Smooth muscle cell (in vitro differentiated cells): ENCODE results near the gene NOL8. TPM values are rescaled to one million over a fixed set of nuclear protein-coding genes. Genes with fewer than 3 reads are reported as not detected.
A peak's percentile ranks its signal among the peaks of the same experiment; 100 is the strongest.

Experiments used
- DNase-seq: peaks from one replicate; lab custom pipeline; 2025; ENCODE audit not compliant: unreplicated experiment; lab: John Stamatoyannopoulos, UW
- H2AFZ ChIP-seq: fragments of 200-600 bp; sonication (generic); 2 replicates; pipeline ENCODE4 v1.6.0; 2016; ENCODE audit warnings: antibody characterized with exemption, low read depth, mild to moderate bottlenecking
- H3F3A ChIP-seq: fragments of 200-600 bp; sonication (generic); 2 replicates; pipeline ENCODE4 v1.6.0; 2017; ENCODE audit warnings: antibody characterized with exemption, low read depth
- H3K27ac ChIP-seq: fragments of 200-600 bp; sonication (generic); 2 replicates; pipeline ENCODE4 v1.5.1; 2016; ENCODE audit warnings: low read depth, mild to moderate bottlenecking
- H3K27me3 ChIP-seq: fragments of 200-600 bp; sonication (generic); 2 replicates; pipeline ENCODE4 v1.6.1; 2016; ENCODE audit warnings: low read depth, mild to moderate bottlenecking
- H3K36me3 ChIP-seq: fragments of 200-600 bp; sonication (generic); 2 replicates; pipeline ENCODE4 v1.5.1; 2016; ENCODE audit warnings: low read depth
- H3K4me1 ChIP-seq: fragments of 200-600 bp; sonication (generic); 2 replicates; pipeline ENCODE4 v1.5.1; 2016; ENCODE audit warnings: low read depth
- H3K4me2 ChIP-seq: fragments of 200-600 bp; sonication (generic); 2 replicates; pipeline ENCODE4 v1.6.0; 2016; ENCODE audit warnings: mild to moderate bottlenecking
- H3K4me3 ChIP-seq: fragments of 200-600 bp; sonication (generic); 2 replicates; pipeline ENCODE4 v1.5.1; 2016; ENCODE audit warnings: mild to moderate bottlenecking
- H3K79me2 ChIP-seq: fragments of 200-600 bp; sonication (generic); 2 replicates; pipeline ENCODE4 v1.6.0; 2016; ENCODE audit warnings: low read depth, mild to moderate bottlenecking
- H3K9ac ChIP-seq: fragments of 200-600 bp; sonication (generic); 2 replicates; pipeline ENCODE4 v1.6.0; 2016; ENCODE audit warnings: low read depth
- H3K9me3 ChIP-seq: fragments of 200-600 bp; sonication (generic); replicated peaks from 2 replicates; pipeline ENCODE4 v1.5.1; 2016; ENCODE audit warnings: low read depth
- H4K20me1 ChIP-seq: fragments of 200-600 bp; sonication (generic); 2 replicates; pipeline ENCODE4 v1.6.0; 2016; ENCODE audit warnings: low read depth
- CTCF ChIP-seq: fragments of 200-600 bp; sonication (generic); IDR thresholded peaks from 2 replicates; pipeline ENCODE4 v1.5.1; 2017; ENCODE audit warnings: borderline replicate concordance, mild to moderate bottlenecking, antibody characterized with exemption; ENCODE audit not compliant: insufficient read depth, poor library complexity, severe bottlenecking
- WGBS: methylation state at CpG from one replicate; pipeline ENCODE4 v1.1.7; 2016; ENCODE audit warnings: low lambda C conversion rate; 5-methylcytosine and 5-hydroxymethylcytosine counted together
- polyA plus RNA-seq: library from polyadenylated mRNA; unstranded; fragments of >200 nt; fragmentation: Nextera tagmentation; extraction: Ambion mirVana; gene quantifications from 2 replicates; pipeline ENCODE4 v1.2.1, GENCODE V29; 2016
- total RNA-seq: library from RNA; depleted of rRNA; stranded (reverse); fragments of >200 nt; gene quantifications from 2 replicates; pipeline ENCODE4 v1.2.3, GENCODE V29; 2014

The NOL8 gene
- total and polyA plus RNA-seq, 2 experiments from 2014 or later = 15.1 to 21.3 TPM

- H4K20me1 ChIP-seq = no peaks in the 10 kb centered on the region
- H2AFZ ChIP-seq = no peak overlapping the region
- H3K79me2 ChIP-seq = no peaks in the 10 kb centered on the region
- H3K4me2 ChIP-seq = no peak overlapping the region
- 76% methylated on average over 3 of the region's 3 CpGs for WGBS
- H3F3A ChIP-seq = no peaks in the 10 kb centered on the region
- H3K9me3 ChIP-seq = peaks cover 10% of the 10 kb centered on the region
- H3K27me3 ChIP-seq = no peaks in the 10 kb centered on the region
- no peak overlapping the region for H3K4me3 ChIP-seq
- H3K36me3 ChIP-seq = no peaks in the 10 kb centered on the region
- no peak for TF ChIP-seq CTCF
- peak overlapping the region; percentile 37 for H3K27ac ChIP-seq
- no peaks in the 10 kb centered on the region for H3K4me1 ChIP-seq
- no peak for DNase-seq
- no peak overlapping the region for H3K9ac ChIP-seq
Measured at GRCh38 chr9:92360083-92360482, 34.9 kb upstream of the NOL8 start.

GRCh38 chr9:92359394-92359995, 34.3 kb upstream of the NOL8 start:
- Histone ChIP-seq H3K27ac (peak overlapping the region; percentile 37), H3K79me2 (no peaks in the 10 kb centered on the region), H3F3A (no peaks in the 10 kb centered on the region), H3K4me2 (peak overlapping the region; percentile 36), H3K4me3 (no peak overlapping the region), H3K9ac (no peak overlapping the region), H3K27me3 (no peaks in the 10 kb centered on the region), H2AFZ (peak overlapping the region; percentile 75), H3K4me1 (no peaks in the 10 kb centered on the region), H4K20me1 (no peaks in the 10 kb centered on the region), H3K36me3 (no peaks in the 10 kb centered on the region), H3K9me3 (peaks cover 10% of the 10 kb centered on the region)
- 22% methylated on average over 2 of the region's 2 CpGs for WGBS
- no peak for TF ChIP-seq CTCF
- no peak for DNase-seq

GRCh38 chr9:92353051-92353450, 27.9 kb upstream of the NOL8 start:
- no peaks in the 10 kb centered on the region for H3K79me2 ChIP-seq

More at GRCh38 chr9:92353051-92353450, 27.9 kb upstream of the NOL8 start:
- no peak overlapping the region for H3K4me2 ChIP-seq
- H4K20me1 ChIP-seq = no peaks in the 10 kb centered on the region
- no peaks in the 10 kb centered on the region for H3K4me1 ChIP-seq
- no peak for DNase-seq
- H3K27me3 ChIP-seq = no peaks in the 10 kb centered on the region
- no peak overlapping the region for H3K27ac ChIP-seq
- H3F3A ChIP-seq = no peaks in the 10 kb centered on the region
- no peak overlapping the region for H3K9ac ChIP-seq
- no peak overlapping the region for H3K4me3 ChIP-seq
- 95% methylated on average over 6 of the region's 6 CpGs for WGBS
- H2AFZ ChIP-seq = no peak overlapping the region
- peaks cover 10% of the 10 kb centered on the region for H3K9me3 ChIP-seq
- no peak for TF ChIP-seq CTCF
- no peaks in the 10 kb centered on the region for H3K36me3 ChIP-seq
